ENCODE measurements around the gene ICAM1. TPM values are rescaled to one million over a fixed set of nuclear protein-coding genes. Genes with fewer than 3 reads are reported as not detected.
"Not testable (repeated sequence)": the region's sequence is repeated elsewhere in the genome, so short reads cannot be mapped to it uniquely, and the experiment has no call there.

The ICAM1 gene
- total RNA-seq, 4 donors from 2014 or later, result 5.0 to 10.5 (median 7.7) TPM

DNA sequence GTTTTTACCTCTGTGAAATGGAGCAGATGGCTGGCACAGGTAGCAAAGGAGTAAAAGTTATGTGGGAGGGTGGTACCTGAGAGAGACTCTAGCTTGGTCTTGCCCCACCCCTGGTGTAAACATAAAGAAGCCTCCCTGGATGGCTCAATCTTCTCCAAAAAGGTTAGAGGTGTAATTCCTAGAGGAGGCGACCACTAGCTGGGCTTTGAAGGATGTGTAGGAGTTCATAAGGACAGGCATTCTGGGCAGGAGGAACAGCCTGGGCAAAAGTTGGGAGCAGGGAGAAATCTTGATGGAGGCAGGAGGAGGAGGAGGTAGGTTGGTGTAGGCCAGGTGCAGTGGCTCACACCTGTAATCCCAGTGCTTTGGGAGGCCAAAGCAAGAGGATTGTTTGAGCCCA, 8.0 kb downstream of the ICAM1 start:
- ATAC-seq (no peak), DNase-seq (no peak)
- H3K27ac ChIP-seq, result no peak overlapping the region
- no peaks in the 10 kb centered on the region for H3K27me3 ChIP-seq
- H3K9me3 ChIP-seq, result no peaks in the 10 kb centered on the region
- peaks cover 0 to 3% of the 10 kb centered on the region in 2 donors for H3K36me3 ChIP-seq
- no peak overlapping the region for H3K4me3 ChIP-seq
- no peak for TF ChIP-seq POLR2A (IDR thresholded peaks at IDR 0.05)
- TF ChIP-seq, protein P1, sequence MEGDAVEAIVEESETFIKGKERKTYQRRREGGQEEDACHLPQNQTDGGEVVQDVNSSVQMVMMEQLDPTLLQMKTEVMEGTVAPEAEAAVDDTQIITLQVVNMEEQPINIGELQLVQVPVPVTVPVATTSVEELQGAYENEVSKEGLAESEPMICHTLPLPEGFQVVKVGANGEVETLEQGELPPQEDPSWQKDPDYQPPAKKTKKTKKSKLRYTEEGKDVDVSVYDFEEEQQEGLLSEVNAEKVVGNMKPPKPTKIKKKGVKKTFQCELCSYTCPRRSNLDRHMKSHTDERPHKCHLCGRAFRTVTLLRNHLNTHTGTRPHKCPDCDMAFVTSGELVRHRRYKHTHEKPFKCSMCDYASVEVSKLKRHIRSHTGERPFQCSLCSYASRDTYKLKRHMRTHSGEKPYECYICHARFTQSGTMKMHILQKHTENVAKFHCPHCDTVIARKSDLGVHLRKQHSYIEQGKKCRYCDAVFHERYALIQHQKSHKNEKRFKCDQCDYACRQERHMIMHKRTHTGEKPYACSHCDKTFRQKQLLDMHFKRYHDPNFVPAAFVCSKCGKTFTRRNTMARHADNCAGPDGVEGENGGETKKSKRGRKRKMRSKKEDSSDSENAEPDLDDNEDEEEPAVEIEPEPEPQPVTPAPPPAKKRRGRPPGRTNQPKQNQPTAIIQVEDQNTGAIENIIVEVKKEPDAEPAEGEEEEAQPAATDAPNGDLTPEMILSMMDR (IDR thresholded peaks at IDR 0.05 in 4 of 5, conservative IDR thresholded peaks at IDR 0.05 in 1 of 5), result no peak
- in situ Hi-C loops (cut with MboI; ENCODE audit: low sequenced_read_pairs in 4 of 4), result no loop called here
- intact Hi-C loops (cut with DNase I; ENCODE audit: low total_unique reads), result no loop called here
- H3K4me1 ChIP-seq, result no peaks in the 10 kb centered on the region

DNA sequence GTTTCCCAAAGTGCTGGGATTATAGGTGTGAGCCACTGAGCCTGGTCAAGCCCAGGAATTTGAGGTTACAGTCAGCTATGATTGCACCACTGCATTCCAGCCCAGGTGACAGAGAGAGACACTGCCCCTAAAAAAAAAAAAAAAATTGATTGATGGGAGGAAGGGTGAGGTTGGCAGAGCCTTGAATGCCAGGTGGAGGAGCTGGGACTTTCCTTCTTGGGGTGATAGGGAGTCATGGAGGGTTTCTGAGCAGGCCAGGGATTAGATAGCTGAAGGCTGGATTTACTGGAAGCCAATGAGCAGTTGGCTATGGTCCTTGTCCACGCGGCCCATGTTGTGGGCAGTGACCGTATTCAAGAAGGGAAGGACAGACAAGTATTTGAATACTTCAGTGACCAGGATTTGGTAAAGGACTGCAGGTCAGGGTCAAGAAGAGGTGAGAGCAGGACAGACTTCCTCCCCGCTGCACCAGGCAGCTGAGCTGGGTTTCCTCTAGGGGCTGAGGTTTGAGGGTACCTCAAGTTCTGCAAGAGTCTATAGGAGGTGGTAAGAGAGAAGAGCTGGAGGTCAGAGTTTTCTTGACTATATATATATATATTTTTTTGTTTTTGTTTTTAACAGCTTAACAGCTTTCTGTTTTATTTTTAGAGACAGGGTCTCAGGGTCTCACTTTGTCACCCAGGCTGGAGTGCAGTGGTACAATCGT, 9.0 kb downstream of the ICAM1 start:
- intact Hi-C loops (cut with DNase I; ENCODE audit: low total_unique reads) (no loop called here), in situ Hi-C loops (cut with MboI; ENCODE audit: low sequenced_read_pairs in 4 of 4) (no loop called here)
- DNase-seq (no peak), ATAC-seq (no peak)
- H3K36me3 ChIP-seq, result peaks cover 0 to 12% of the 10 kb centered on the region in 2 donors
- H3K4me3 ChIP-seq, result no peak overlapping the region
- TF ChIP-seq, protein P1 (IDR thresholded peaks at IDR 0.05 in 4 of 5, conservative IDR thresholded peaks at IDR 0.05 in 1 of 5), result no peak
- no peak for TF ChIP-seq POLR2A (IDR thresholded peaks at IDR 0.05)
- H3K27ac ChIP-seq, result no peak overlapping the region
- no peaks in the 10 kb centered on the region for H3K9me3 ChIP-seq
- H3K4me1 ChIP-seq, result no peaks in the 10 kb centered on the region
- H3K27me3 ChIP-seq, result no peaks in the 10 kb centered on the region

DNA sequence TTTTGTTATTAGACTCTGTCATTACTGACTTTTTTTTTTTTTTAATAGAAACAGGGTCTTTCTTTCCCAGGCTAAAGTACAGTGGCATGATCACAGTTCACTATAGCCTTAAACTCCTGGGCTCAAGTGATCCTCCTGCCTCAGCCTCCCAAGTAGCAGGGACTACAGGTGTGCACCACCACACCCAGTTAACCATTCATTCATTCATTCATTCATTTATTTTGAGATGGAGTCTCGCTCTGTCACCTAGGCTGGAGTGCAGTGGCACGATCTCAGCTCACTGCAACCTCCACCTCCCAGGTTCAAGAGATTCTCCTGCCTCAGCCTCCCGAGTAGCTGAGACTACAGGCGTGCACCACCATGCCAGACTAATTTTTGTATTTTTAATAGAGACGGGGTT, 11.1 kb downstream of the ICAM1 start:
- in situ Hi-C loops (cut with MboI; ENCODE audit: low sequenced_read_pairs in 4 of 4); intact Hi-C loops (cut with DNase I; ENCODE audit: low total_unique reads): not testable (repeated sequence)

DNA sequence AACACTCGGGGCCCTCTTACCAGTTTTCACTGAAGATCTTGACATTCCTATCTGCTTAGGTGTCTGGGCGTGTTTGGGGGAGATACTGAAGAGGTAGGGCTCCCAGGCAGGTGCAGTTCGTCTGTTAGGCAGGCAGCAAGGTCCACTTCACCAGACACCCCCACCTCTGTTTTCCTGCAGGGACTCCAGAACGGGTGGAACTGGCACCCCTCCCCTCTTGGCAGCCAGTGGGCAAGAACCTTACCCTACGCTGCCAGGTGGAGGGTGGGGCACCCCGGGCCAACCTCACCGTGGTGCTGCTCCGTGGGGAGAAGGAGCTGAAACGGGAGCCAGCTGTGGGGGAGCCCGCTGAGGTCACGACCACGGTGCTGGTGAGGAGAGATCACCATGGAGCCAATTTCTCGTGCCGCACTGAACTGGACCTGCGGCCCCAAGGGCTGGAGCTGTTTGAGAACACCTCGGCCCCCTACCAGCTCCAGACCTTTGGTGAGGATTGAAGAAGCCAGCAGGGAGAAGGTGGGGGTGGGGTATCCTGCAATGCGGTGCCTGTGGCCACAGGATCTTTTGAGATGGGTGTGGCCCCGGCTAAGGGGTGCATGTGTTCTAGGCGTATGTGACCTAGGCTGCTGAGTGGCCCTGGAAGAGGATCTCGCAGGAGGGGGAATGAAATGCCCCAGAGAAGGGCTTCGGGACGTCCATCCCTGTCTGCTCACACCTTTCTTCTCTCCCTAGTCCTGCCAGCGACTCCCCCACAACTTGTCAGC, 12.6 kb downstream of the ICAM1 start:
- DNase-seq (no peak), ATAC-seq (no peak)
- H3K4me3 ChIP-seq, result no peak overlapping the region
- peaks cover 19% of the 10 kb centered on the region in 3 donors for H3K27me3 ChIP-seq
- H3K9me3 ChIP-seq, result no peaks in the 10 kb centered on the region
- H3K27ac ChIP-seq, result no peak overlapping the region
- H3K36me3 ChIP-seq, result peaks cover 0 to 18% of the 10 kb centered on the region in 2 donors
- TF ChIP-seq, protein P1 (IDR thresholded peaks at IDR 0.05 in 4 of 5, conservative IDR thresholded peaks at IDR 0.05 in 1 of 5), result no peak
- no peak for TF ChIP-seq POLR2A (IDR thresholded peaks at IDR 0.05)
- intact Hi-C loops (cut with DNase I; ENCODE audit: low total_unique reads), result no loop called here
- in situ Hi-C loops (cut with MboI; ENCODE audit: low sequenced_read_pairs in 4 of 4), result no loop called here
- H3K4me1 ChIP-seq, result peaks cover under 1 to 1% of the 10 kb centered on the region in 2 donors

More for the DNA sequence above, 11.1 kb downstream of the ICAM1 start:
- H3K9me3 ChIP-seq, DNase-seq, H3K27ac ChIP-seq, ATAC-seq, H3K27me3 ChIP-seq, H3K4me1 ChIP-seq, H3K4me3 ChIP-seq: not testable (repeated sequence)
- H3K36me3 ChIP-seq, result peaks cover 0 to 18% of the 10 kb centered on the region in 2 donors
